Lower lobe of right lung (tissue), 2 donors: ENCODE data around the gene TBX3. TPM values are rescaled to one million over a fixed set of nuclear protein-coding genes. Genes with fewer than 3 reads are reported as not detected.

Experiments
- ATAC-seq, 2 donors: fragments of 200-7000 bp; cut with Tn5 transposase; one replicate each; pipeline ENCODE4 v1.9.1; 2020 to 2022; ENCODE audit warnings: mild to moderate bottlenecking in 2 of 2, moderate library complexity in 2 of 2
- DNase-seq: peaks from one replicate; pipeline ENCODE4 v3.0.0-alpha.2; 2020
- H3K27ac ChIP-seq: fragments of 200-600 bp; one replicate; pipeline ENCODE4 v1.8.0; 2022
- H3K27me3 ChIP-seq: fragments of 200-600 bp; one replicate; pipeline ENCODE4 v1.8.0; 2022; ENCODE audit warnings: low read depth
- H3K36me3 ChIP-seq: fragments of 200-600 bp; one replicate; pipeline ENCODE4 v1.8.0; 2022; ENCODE audit warnings: mild to moderate bottlenecking
- H3K4me1 ChIP-seq: fragments of 200-600 bp; one replicate; pipeline ENCODE4 v1.8.0; 2022
- H3K4me3 ChIP-seq: fragments of 200-600 bp; one replicate; pipeline ENCODE4 v1.8.0; 2022; ENCODE audit warnings: mild to moderate bottlenecking
- H3K9me3 ChIP-seq: fragments of 200-600 bp; one replicate; pipeline ENCODE4 v1.8.0; 2022
- CTCF ChIP-seq: fragments of 200-600 bp; IDR thresholded peaks from one replicate; pipeline ENCODE4 v1.8.0; 2022; ENCODE audit warnings: antibody characterized with exemption, mild to moderate bottlenecking
- intact Hi-C: fragments of 100-400 bp; cut with DNase I; formaldehyde crosslinking; loops from one replicate; pipeline ENCODE4 v1.11.0; 2022
- total RNA-seq: library from RNA; stranded (reverse); fragmentation: NEBNext Ultra II Directional; extraction: Animal tissue kit (Norgen Biotek cat#: 25700); gene quantifications from one replicate; pipeline ENCODE4 v1.2.1, GENCODE V29; 2021
- donor health status: DM: no; HTN: yes; CAD: no; lungs with severe emphysema.

Gene TBX3
- total RNA-seq, 1 donor from 2014 or later = 50.9 TPM

GRCh38 chr12:114623737-114624136 is 60.2 kb downstream of the TBX3 start:
- Histone ChIP-seq H3K4me3 (no peak overlapping the region), H3K27ac (no peak overlapping the region), H3K9me3 (no peaks in the 10 kb centered on the region), H3K36me3 (no peaks in the 10 kb centered on the region), H3K4me1 (no peaks in the 10 kb centered on the region), H3K27me3 (no peaks in the 10 kb centered on the region)
- no peak for TF ChIP-seq CTCF
- intact Hi-C loops = no loop called here
- no peak for DNase-seq
- ATAC-seq = no peak
